Activated T-cell treated with anti-CD3 and anti-CD28 coated beads, Interleukin-2, amount 50 U/mL, for 4 hours (primary cell): ENCODE data around the gene EPC1. TPM values are rescaled to one million over a fixed set of nuclear protein-coding genes. Genes with fewer than 3 reads are reported as not detected.
A peak's percentile ranks its signal among the peaks of the same experiment; 100 is the strongest.

Source experiments
- ATAC-seq, 2 donors: fragments of 200-7000 bp; cut with Tn5 transposase; one replicate each; pipeline ENCODE4 v1.10.0; 2021
- DNase-seq: peaks from one replicate; pipeline ENCODE4 v3.0.0-alpha.2; 2020
- H3K27me3 Mint-ChIP-seq: one replicate; pipeline ENCODE4 v1.8.0; 2021; ENCODE audit warnings: low read depth, mixed read lengths
- H3K36me3 Mint-ChIP-seq: one replicate; pipeline ENCODE4 v1.8.0; 2022; ENCODE audit warnings: mixed read lengths; ENCODE audit not compliant: insufficient read depth
- H3K4me1 Mint-ChIP-seq: one replicate; pipeline ENCODE4 v1.8.0; 2021; ENCODE audit warnings: low read depth, mixed read lengths
- H3K4me3 Mint-ChIP-seq: one replicate; pipeline ENCODE4 v1.8.0; 2021; ENCODE audit warnings: mild to moderate bottlenecking, moderate library complexity, mixed read lengths
- H3K9me3 Mint-ChIP-seq: one replicate; pipeline ENCODE4 v1.8.0; 2021; ENCODE audit warnings: mixed read lengths
- total RNA-seq, 3 donors: library from RNA; stranded (reverse); gene quantifications; one replicate each; pipeline ENCODE4 v1.2.1, GENCODE V29; 2021

Gene EPC1
- total RNA-seq, 3 donors from 2014 or later = 44.9 to 53.5 (median 46.0) TPM

- Mint-ChIP-seq H3K4me3 (peak overlapping the region; percentile 41), H3K27me3 (no peaks in the 10 kb centered on the region), H3K36me3 (peaks cover 15% of the 10 kb centered on the region), H3K4me1 (peaks cover 67% of the 10 kb centered on the region), H3K9me3 (no peaks in the 10 kb centered on the region)
- ATAC-seq (peak in 1 of 2 donors; percentile 53), DNase-seq (no peak)
Observed at GRCh38 chr10:32308027-32308603, 38.8 kb downstream of the EPC1 start.

- Mint-ChIP-seq H3K9me3 (no peaks in the 10 kb centered on the region), H3K36me3 (peaks cover 16% of the 10 kb centered on the region), H3K4me1 (peaks cover 67% of the 10 kb centered on the region), H3K27me3 (no peaks in the 10 kb centered on the region), H3K4me3 (peak overlapping the region; percentile 37)
- ATAC-seq = no peak
- DNase-seq = no peak
Observed at GRCh38 chr10:32307609-32308008, 39.3 kb downstream of the EPC1 start.

DNA sequence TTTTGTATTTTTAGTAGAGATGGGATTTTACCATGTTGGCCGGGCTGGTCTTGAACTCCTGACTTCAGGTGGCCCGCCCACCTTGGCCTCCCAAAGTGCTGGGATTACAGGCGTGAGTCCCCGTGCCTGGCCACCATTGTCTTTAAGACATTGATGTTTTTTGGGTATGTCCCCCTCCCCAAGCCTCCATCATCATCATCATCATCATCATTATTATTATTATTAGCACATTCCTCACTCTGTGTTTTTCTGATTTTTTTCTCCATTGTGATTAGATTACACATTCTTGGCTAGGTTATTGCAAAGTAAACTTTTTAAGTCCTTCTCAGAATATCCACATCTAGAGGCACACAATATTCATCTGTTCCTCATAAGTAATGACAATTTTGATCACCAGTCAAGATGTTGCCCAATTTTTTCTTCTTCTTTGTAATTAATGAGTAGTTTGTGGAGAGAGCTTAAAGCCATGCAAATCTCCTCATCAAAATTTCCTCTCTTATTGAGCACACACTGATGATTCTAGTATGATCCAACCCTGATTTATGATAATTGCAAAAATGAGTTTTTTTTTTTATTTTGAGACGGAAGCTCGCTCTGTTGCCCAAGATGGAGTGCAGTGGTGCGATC, 47.5 kb downstream of the EPC1 start:
- ATAC-seq (no peak), DNase-seq (no peak)
- Mint-ChIP-seq H3K27me3 (no peaks in the 10 kb centered on the region), H3K4me1 (peaks cover 73% of the 10 kb centered on the region), H3K36me3 (peaks cover 28% of the 10 kb centered on the region), H3K4me3 (no peak overlapping the region), H3K9me3 (no peaks in the 10 kb centered on the region)

- no peak for ATAC-seq
- Mint-ChIP-seq H3K27me3 (no peaks in the 10 kb centered on the region), H3K4me3 (peak overlapping the region; percentile 33)
Observed at GRCh38 chr10:32298075-32298812, 48.7 kb downstream of the EPC1 start.

GRCh38 chr10:32295027-32295426, 51.9 kb downstream of the EPC1 start:
- Mint-ChIP-seq H3K4me3 (no peak overlapping the region), H3K27me3 (no peaks in the 10 kb centered on the region), H3K9me3 (no peaks in the 10 kb centered on the region), H3K36me3 (peaks cover 7% of the 10 kb centered on the region), H3K4me1 (peaks cover 44% of the 10 kb centered on the region)
- ATAC-seq (peak; percentile 21 to 30), DNase-seq (no peak)

More at GRCh38 chr10:32298075-32298812, 48.7 kb downstream of the EPC1 start:
- no peak for DNase-seq
- Mint-ChIP-seq H3K4me1 (peaks cover 65% of the 10 kb centered on the region), H3K9me3 (no peaks in the 10 kb centered on the region), H3K36me3 (peaks cover 19% of the 10 kb centered on the region)

DNA sequence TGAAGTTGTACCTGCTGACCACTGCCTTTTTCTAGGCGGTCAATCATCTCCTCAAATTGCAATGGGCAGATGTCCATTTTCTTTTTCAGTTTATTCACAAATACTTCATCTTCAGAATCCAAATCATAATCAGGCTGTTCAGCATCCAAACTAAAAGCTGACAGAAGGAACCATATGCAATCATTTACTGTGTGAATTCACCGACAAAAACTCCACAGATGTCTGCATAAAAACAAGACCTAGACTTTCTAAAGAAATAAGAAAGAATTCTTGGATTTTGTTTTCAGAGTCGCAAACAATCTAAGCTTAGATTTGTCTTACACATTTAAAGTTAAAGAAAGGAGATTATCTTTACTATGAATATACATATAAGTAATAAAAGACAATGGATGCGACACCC, 53.4 kb downstream of the EPC1 start:
- H3K9me3 Mint-ChIP-seq = no peaks in the 10 kb centered on the region
- no peak overlapping the region for H3K4me3 Mint-ChIP-seq
- peaks cover 11% of the 10 kb centered on the region for H3K36me3 Mint-ChIP-seq
- no peaks in the 10 kb centered on the region for H3K27me3 Mint-ChIP-seq
- no peak for DNase-seq
- H3K4me1 Mint-ChIP-seq = peaks cover 32% of the 10 kb centered on the region
- no peak for ATAC-seq

DNA sequence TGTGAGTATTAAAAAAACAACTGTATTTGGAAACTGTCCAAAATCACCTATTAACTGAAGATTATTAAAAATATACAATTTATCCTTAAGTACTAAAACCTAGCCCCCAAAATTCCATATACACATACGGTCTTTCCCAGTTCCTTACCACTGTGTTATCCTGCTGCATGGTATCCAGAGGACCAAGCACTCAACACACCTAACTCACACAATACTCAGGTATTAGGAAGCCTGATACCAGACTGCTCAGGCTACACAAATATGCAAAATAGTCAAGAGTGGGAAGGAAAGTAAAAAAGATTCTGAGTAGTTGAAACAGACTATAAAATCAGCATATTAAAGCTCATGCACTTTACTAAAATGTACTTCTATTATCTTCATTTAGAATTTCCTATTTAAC, 67.2 kb downstream of the EPC1 start:
- Mint-ChIP-seq H3K9me3 (no peaks in the 10 kb centered on the region), H3K4me1 (peaks cover 11% of the 10 kb centered on the region), H3K27me3 (no peaks in the 10 kb centered on the region), H3K36me3 (peaks cover 17% of the 10 kb centered on the region), H3K4me3 (no peak overlapping the region)
- DNase-seq (no peak), ATAC-seq (no peak)

DNA sequence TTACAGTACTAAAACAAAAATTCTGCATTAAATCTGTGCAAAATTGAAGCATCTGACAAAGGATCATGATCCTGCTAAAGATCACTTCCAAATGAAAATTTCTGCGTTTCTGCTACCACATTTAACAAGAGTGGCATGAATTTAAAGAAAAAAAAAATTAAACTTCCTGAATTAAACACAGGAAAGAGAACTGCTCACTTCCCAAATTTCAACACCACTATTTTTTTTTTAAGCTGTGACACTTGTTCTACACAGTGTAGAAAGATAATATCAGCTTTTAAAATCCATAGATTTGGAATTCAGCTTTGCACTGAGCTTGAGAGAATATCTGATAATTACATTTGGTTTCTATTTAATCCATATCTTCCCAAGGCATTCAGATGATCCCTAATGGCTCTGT, 73.6 kb downstream of the EPC1 start:
- Mint-ChIP-seq H3K4me3 (no peak overlapping the region), H3K9me3 (no peaks in the 10 kb centered on the region), H3K36me3 (peaks cover 31% of the 10 kb centered on the region), H3K4me1 (peaks cover 5% of the 10 kb centered on the region), H3K27me3 (no peaks in the 10 kb centered on the region)
- ATAC-seq (no peak), DNase-seq (no peak)

- DNase-seq = no peak
- H3K4me1 Mint-ChIP-seq = peaks cover 1% of the 10 kb centered on the region
- H3K27me3 Mint-ChIP-seq = no peaks in the 10 kb centered on the region
- H3K4me3 Mint-ChIP-seq = no peak overlapping the region
- no peak for ATAC-seq
- no peaks in the 10 kb centered on the region for H3K9me3 Mint-ChIP-seq
- H3K36me3 Mint-ChIP-seq = peaks cover 38% of the 10 kb centered on the region
Observed at GRCh38 chr10:32271617-32272016, 75.3 kb downstream of the EPC1 start.

DNA sequence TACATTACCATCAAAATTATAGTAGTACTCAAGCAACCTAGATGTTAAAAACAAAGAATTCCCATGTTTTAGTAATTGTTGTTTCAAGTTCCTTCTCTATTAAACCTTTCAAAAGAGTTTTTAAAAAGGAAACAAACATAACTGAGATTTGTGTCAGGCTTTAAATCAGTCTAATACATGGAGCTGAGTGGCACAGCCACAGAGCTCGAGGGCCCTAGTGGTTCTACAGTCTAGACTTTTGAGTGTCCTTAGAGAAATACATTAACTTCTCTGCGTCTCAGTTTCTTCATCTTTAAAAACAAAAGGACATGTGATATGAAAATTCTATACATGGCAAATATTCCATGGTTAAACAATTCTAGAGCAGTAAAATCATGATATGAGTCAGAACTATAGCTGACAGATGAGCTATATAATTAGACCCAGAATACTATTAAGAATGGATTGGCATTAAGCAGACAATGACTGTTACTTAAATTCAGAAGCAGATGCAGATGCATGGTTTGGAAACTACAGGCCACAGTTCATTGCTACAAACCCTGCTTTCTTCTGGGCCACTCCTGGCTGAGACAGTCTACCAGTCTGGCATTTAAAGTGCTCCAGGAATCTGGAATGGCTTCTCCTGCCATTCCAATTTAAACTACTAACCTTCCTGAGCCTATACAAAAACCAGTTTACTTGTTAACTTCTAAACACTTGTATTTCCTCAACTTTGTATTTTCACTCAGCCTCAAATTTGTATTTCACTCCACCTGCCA, 77.4 kb downstream of the EPC1 start:
- peaks cover 1% of the 10 kb centered on the region for H3K4me1 Mint-ChIP-seq
- DNase-seq (no peak), ATAC-seq (no peak)
- no peaks in the 10 kb centered on the region for H3K9me3 Mint-ChIP-seq
- peaks cover 34% of the 10 kb centered on the region for H3K36me3 Mint-ChIP-seq
- H3K4me3 Mint-ChIP-seq = no peak overlapping the region
- no peaks in the 10 kb centered on the region for H3K27me3 Mint-ChIP-seq

GRCh38 chr10:32268788-32269187, 78.2 kb downstream of the EPC1 start:
- Mint-ChIP-seq H3K9me3 (no peaks in the 10 kb centered on the region), H3K36me3 (peaks cover 32% of the 10 kb centered on the region), H3K27me3 (no peaks in the 10 kb centered on the region), H3K4me3 (no peak overlapping the region), H3K4me1 (peaks cover 1% of the 10 kb centered on the region)
- ATAC-seq (no peak), DNase-seq (no peak)

GRCh38 chr10:32266979-32267378, 80.0 kb downstream of the EPC1 start:
- Mint-ChIP-seq H3K36me3 (peaks cover 31% of the 10 kb centered on the region), H3K4me3 (no peak overlapping the region), H3K9me3 (no peaks in the 10 kb centered on the region), H3K4me1 (peaks cover 3% of the 10 kb centered on the region), H3K27me3 (no peaks in the 10 kb centered on the region)
- DNase-seq = no peak
- no peak for ATAC-seq

DNA sequence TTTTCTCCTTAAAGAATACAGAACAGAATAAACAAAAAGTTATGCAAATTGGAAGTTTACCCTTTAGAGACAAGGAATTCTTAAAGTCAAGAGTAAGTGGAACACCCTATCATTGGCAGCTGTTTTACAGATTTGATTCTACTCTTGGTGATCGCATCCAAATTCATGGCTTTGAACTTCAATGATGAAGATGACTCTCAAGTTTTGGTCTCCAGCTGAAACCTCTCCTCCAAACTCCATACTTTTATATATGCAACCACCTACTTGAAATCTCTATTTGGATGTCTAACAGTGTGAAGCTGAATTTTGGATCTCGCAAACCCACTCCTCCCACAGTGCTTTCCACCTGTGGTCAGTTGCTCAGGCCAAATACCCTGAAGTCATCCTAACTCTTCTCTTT, 80.4 kb downstream of the EPC1 start:
- DNase-seq (no peak), ATAC-seq (no peak)
- peaks cover 30% of the 10 kb centered on the region for H3K36me3 Mint-ChIP-seq
- H3K4me1 Mint-ChIP-seq = peaks cover 3% of the 10 kb centered on the region
- H3K27me3 Mint-ChIP-seq = no peaks in the 10 kb centered on the region
- no peak overlapping the region for H3K4me3 Mint-ChIP-seq
- H3K9me3 Mint-ChIP-seq = no peaks in the 10 kb centered on the region

- no peaks in the 10 kb centered on the region for H3K27me3 Mint-ChIP-seq
- ATAC-seq (no peak), DNase-seq (no peak)
- H3K36me3 Mint-ChIP-seq = peaks cover 24% of the 10 kb centered on the region
- no peaks in the 10 kb centered on the region for H3K9me3 Mint-ChIP-seq
- peaks cover 3% of the 10 kb centered on the region for H3K4me1 Mint-ChIP-seq
- no peak overlapping the region for H3K4me3 Mint-ChIP-seq
Observed at GRCh38 chr10:32265756-32266155, 81.2 kb downstream of the EPC1 start.
